ENCODE results near the gene KIF3A.

The KIF3A gene

GRCh38 chr5:132678735-132679134 lies 58.6 kb downstream of the KIF3A start:
- DNase-seq (ENCODE audit: low read depth, low spot score), result no peak

DNA sequence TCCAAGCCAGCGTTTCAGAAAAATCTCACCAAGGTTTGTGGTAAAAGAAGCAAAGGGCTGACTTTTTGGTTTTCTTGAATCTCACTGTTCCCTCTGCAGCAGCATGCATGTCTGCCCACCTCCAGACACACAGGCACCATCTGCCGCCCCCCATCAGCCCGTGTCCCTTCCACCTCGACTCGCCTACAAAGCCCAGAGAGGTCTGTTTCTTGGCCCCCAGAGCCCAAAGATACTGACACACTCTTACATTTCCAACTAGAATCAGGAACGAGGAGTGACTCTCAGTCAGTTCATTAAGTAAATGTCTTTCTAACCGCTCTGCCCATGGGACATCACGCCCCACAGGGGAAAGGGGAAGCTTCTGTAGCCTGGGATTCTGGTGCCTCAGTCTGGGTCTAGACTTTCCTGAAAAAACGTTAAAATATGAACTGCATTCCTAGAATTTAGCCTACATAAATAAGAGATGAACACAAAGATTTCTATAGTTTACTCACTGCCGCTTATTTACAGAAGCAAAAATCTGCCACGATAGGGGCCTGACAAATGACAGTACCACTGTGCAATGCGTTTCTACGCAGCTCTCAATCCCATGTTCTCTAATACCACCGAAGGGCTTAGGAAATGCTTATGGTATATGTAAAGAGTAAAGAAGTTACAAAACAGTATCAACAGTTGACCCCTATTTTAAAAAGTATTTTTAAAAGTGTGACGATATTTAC lies 59.5 kb downstream of the KIF3A start:
- DNase-seq (ENCODE audit: low read depth, low spot score), result no peak

DNA sequence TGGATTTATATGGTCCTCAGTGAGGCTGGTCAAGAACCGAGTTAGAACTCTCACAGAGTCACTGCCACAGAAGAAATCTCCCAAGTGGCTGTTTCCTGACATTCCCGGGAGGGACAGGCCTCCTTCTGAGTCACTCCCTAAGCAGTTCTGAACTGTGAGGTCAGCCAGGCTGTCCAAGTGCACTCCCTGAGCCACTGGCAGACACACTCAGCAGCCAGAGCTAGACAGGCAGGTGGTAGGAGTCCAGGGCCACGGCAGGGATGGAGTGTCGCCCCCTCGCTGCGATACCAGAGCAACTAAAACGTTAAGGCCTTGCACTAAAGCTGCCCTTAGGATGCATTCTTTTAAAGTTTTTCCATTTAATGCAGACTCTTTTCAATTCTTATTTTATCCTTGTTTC lies 60.2 kb downstream of the KIF3A start:
- no peak for DNase-seq (ENCODE audit: low read depth, low spot score)

- DNase-seq (ENCODE audit: low read depth, low spot score), result no peak
Observed at GRCh38 chr5:132675936-132676689, 61.2 kb downstream of the KIF3A start.

- DNase-seq (ENCODE audit: low read depth, low spot score), result no peak
Observed at GRCh38 chr5:132674671-132675506, 62.5 kb downstream of the KIF3A start.

- DNase-seq (ENCODE audit: low read depth, low spot score), result no peak
Observed at GRCh38 chr5:132673939-132674630, 63.3 kb downstream of the KIF3A start, which contains the start of gene IL4. Gene IL4, plus strand, starts transcription at chr5:132673989. Its CDS starts 62 bp downstream, at chr5:132674051.

DNA sequence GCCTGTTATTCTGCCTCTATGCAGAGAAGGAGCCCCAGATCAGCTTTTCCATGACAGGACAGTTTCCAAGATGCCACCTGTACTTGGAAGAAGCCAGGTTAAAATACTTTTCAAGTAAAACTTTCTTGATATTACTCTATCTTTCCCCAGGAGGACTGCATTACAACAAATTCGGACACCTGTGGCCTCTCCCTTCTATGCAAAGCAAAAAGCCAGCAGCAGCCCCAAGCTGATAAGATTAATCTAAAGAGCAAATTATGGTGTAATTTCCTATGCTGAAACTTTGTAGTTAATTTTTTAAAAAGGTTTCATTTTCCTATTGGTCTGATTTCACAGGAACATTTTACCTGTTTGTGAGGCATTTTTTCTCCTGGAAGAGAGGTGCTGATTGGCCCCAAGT lies 63.9 kb downstream of the KIF3A start:
- DNase-seq (ENCODE audit: low read depth, low spot score), result no peak

DNA sequence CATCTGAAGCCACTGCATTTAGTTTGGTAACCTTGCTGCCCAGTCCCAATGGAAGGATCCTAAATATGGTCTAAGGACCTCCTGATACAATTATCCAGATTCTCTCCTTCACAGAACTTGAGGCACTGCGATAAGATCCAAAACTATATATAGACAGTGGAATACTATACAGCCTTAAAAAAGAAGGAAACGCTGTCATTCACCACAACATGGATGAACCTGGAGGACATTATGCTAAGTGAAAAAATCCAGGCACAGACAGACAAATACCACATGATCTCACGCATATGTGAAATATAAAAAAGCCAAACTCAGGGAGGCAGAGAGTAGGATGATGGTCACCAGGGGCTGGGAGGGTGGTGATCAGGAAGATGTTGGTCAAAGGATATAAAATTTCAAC lies 66.3 kb downstream of the KIF3A start:
- no peak for DNase-seq (ENCODE audit: low read depth, low spot score)

DNA sequence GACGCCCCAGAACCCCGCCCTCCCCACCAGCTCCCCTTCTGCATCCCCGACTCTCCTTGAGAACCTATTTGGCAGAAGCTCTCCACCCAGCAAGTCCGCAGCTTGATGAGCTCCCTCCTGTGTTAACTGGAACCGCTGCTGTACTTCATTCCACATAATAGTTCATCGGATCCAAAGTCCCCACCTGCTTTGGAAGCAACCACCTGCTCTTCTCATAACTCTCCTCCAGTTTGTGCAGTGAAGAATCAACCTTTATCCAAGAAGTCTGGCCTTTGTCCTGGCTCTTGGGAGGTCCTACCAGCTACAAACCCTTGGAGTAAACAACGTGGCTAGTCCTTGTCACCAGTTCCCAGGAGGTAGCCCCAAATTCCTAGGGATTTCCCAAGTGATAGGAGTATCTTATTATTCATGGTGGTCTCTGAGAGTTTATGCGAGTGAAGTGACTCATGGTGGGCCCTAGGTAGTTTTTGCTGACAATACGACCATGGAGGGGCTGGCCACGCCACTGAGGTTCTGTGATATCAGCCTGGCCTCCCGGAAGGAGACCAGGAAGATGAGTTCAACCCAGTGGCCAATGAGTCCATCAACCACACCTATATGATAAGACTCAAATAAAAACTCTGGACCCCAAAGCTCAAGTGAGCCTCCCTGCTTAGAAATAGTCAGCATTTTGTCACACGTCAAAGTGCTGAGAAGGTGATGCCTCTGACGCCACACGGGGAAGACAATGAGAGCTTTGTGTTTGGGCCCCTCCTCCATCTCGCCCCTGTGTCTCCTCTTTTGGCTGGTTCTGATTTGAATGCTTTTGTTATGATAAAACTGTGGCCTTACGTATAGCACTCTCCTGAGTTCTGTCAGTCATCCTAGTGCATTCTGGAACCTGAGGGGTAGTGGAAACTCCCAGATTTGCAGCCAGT lies 67.1 kb downstream of the KIF3A start:
- no peak for DNase-seq (ENCODE audit: low read depth, low spot score)

DNA sequence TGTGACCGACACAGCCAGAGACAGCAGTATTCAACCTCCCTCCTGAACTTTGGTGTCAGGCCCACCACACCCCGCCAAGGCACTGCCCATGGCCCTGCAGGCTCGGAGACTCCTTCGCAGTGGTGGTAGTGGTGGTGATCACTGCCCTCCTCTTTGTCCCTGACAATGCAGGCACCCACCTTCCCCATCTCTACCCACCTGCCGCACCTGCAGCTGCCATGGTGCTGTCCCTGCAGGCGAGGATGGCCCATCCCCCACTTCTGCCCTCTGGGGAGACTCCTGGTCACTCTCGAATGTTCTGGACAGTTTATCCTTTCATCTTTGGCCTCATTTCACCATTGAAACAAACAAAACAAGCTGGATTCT lies 67.9 kb downstream of the KIF3A start:
- no peak for DNase-seq (ENCODE audit: low read depth, low spot score)

- no peak for DNase-seq (ENCODE audit: low read depth, low spot score)
Observed at GRCh38 chr5:132668706-132669454, 68.5 kb downstream of the KIF3A start.

- no peak for DNase-seq (ENCODE audit: low read depth, low spot score)
Observed at GRCh38 chr5:132667761-132668705, 69.3 kb downstream of the KIF3A start.

- DNase-seq (ENCODE audit: low read depth, low spot score), result no peak
Observed at GRCh38 chr5:132667309-132667708, 70.0 kb downstream of the KIF3A start.

DNA sequence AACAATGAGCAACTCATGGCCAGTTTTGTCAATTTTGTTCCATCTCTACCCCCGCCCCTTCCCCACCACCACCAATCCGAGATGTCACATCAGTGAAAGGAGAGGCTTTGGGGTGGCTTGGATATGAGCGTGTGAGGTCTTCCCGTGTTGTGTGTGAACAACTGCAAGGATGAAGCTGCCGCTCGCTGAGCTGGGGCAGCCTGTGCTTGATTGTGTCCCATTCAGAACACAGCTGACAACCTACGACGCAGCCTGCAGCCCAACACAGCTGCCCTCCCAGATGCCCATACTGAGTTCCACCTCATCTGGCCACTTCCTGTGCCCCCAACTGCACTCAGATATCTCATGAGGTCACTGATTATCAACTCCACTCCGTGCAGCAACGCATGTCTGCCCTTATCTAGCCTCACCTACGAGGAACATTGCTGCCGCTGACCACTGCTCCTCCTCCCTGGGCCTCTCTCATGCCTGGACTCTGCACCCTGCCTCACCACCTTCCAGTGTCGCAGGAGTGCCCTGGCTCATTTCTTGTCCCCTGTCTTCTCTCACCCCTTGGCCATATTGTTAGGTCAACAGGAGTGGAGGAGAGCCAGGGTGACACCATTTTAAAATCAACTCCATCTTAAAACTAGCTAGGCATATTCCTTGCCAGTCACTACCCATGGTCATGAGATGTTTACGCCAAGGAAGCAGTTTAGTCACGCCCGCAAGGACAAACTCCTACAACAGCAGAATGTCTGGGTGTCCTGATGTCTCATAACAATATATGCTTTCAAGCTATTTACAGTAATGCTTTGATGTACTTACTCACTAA lies 70.8 kb downstream of the KIF3A start:
- no peak for DNase-seq (ENCODE audit: low read depth, low spot score)

- DNase-seq (ENCODE audit: low read depth, low spot score), result no peak
Observed at GRCh38 chr5:132665574-132666080, 71.7 kb downstream of the KIF3A start.

DNA sequence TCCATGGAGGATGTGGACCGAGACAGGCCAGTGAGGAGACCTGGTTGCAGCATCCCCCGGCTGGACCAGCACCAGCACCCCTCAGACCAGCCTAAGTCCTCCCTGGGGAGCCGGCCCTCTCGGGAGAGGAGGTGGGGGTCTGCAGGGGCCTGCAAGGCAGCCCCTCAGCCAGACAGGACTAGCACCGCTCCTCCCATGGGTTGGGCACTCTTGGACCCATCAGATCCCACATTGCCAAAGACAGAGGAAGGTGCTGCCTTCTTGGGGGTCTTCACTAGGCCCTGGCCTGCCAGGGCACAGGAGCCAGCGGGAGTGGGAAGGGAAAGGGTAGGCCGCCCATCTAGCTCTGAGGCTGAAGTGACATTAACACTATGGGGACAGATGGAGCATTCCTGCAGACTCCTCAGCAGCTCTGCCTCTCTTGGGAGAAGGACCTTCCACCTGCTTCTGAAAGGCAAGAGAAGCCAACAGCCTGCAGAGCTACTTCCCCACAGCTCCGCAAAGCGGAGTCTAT lies 72.6 kb downstream of the KIF3A start:
- DNase-seq (ENCODE audit: low read depth, low spot score), result no peak
